ENCODE data around the gene PLXNC1.

GRCh38 chr12:94207849-94208621 lies 59.7 kb downstream of the PLXNC1 start:
- TF ChIP-seq, protein P1, sequence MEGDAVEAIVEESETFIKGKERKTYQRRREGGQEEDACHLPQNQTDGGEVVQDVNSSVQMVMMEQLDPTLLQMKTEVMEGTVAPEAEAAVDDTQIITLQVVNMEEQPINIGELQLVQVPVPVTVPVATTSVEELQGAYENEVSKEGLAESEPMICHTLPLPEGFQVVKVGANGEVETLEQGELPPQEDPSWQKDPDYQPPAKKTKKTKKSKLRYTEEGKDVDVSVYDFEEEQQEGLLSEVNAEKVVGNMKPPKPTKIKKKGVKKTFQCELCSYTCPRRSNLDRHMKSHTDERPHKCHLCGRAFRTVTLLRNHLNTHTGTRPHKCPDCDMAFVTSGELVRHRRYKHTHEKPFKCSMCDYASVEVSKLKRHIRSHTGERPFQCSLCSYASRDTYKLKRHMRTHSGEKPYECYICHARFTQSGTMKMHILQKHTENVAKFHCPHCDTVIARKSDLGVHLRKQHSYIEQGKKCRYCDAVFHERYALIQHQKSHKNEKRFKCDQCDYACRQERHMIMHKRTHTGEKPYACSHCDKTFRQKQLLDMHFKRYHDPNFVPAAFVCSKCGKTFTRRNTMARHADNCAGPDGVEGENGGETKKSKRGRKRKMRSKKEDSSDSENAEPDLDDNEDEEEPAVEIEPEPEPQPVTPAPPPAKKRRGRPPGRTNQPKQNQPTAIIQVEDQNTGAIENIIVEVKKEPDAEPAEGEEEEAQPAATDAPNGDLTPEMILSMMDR (IDR thresholded peaks at IDR 0.05): no peak
- no peak for TF ChIP-seq EZH2 (IDR thresholded peaks at IDR 0.05; ENCODE audit: borderline replicate concordance, insufficient read depth, low read depth, low read length, poor library complexity, severe bottlenecking)

Data from B cell (primary cell).